Measurements from ENCODE around the gene EEF2K. TPM values are rescaled to one million over a fixed set of nuclear protein-coding genes. Genes with fewer than 3 reads are reported as not detected.

The EEF2K gene
- total RNA-seq, 2 experiments from 2014 or later = 10.1 to 13.2 TPM

- CTCF ChIA-PET = no interaction called here
- Histone ChIP-seq H3K9me3 (ENCODE audit: control insufficient read depth in 1 of 2, insufficient read depth in 1 of 2, low read length in 2 of 2) (no peaks in the 10 kb centered on the region), H3K27me3 (ENCODE audit: control insufficient read depth in 1 of 2, insufficient read depth in 2 of 2, low read length in 2 of 2) (no peaks in the 10 kb centered on the region), H3K4me3 (ENCODE audit: low read length) (no peak overlapping the region), H3K27ac (ENCODE audit: low read depth in 1 of 2, low read length in 2 of 2) (no peak overlapping the region), H3K36me3 (ENCODE audit: insufficient read depth, low read length) (peaks cover 5% of the 10 kb centered on the region), H3K4me1 (ENCODE audit: insufficient read depth, low read length) (peaks cover 2% of the 10 kb centered on the region)
- Mint-ChIP-seq H3K4me1 (ENCODE audit: low read depth) (peaks cover 19% of the 10 kb centered on the region), H3K9me3 (no peaks in the 10 kb centered on the region), H3K36me3 (ENCODE audit: low read depth) (peaks cover 22% of the 10 kb centered on the region), H3K27ac (no peak overlapping the region), H3K27me3 (no peaks in the 10 kb centered on the region), H3K4me3 (no peak overlapping the region)
- intact Hi-C loops (cut with DNase I, micrococcal nuclease) = no loop called here
- ATAC-seq (ENCODE audit: poor library complexity) = no peak
- no peak for DNase-seq
- no peak for TF ChIP-seq CTCF (IDR thresholded peaks at IDR 0.05)
- POLR2A ChIA-PET = no interaction called here
These were observed 7.7 kb downstream of the EEF2K start for GRCh38 chr16:22213801-22214200.

- H3K4me3 Mint-ChIP-seq = no peak overlapping the region
- peaks cover 22% of the 10 kb centered on the region for H3K36me3 Mint-ChIP-seq (ENCODE audit: low read depth)
- H3K4me1 Mint-ChIP-seq (ENCODE audit: low read depth) = peaks cover 16% of the 10 kb centered on the region
- no peaks in the 10 kb centered on the region for H3K9me3 Mint-ChIP-seq
- ChIA-PET CTCF (no interaction called here), POLR2A (no interaction called here)
- H3K27ac Mint-ChIP-seq = no peak overlapping the region
- Histone ChIP-seq H3K9me3 (ENCODE audit: control insufficient read depth in 1 of 2, insufficient read depth in 1 of 2, low read length in 2 of 2) (no peaks in the 10 kb centered on the region), H3K27ac (ENCODE audit: low read depth in 1 of 2, low read length in 2 of 2) (no peak overlapping the region), H3K27me3 (ENCODE audit: control insufficient read depth in 1 of 2, insufficient read depth in 2 of 2, low read length in 2 of 2) (no peaks in the 10 kb centered on the region), H3K4me1 (ENCODE audit: insufficient read depth, low read length) (no peaks in the 10 kb centered on the region), H3K4me3 (ENCODE audit: low read length) (no peak overlapping the region), H3K36me3 (ENCODE audit: insufficient read depth, low read length) (peaks cover 5% of the 10 kb centered on the region)
- no peak for DNase-seq
- intact Hi-C loops (cut with DNase I, micrococcal nuclease) = no loop called here
- H3K27me3 Mint-ChIP-seq = no peaks in the 10 kb centered on the region
- ATAC-seq (ENCODE audit: poor library complexity) = no peak
- TF ChIP-seq CTCF (IDR thresholded peaks at IDR 0.05) = no peak
These were observed 8.3 kb downstream of the EEF2K start for GRCh38 chr16:22214402-22214801.

GRCh38 chr16:22214889-22215288 lies 8.8 kb downstream of the EEF2K start:
- ATAC-seq (ENCODE audit: poor library complexity) (no peak), DNase-seq (no peak)
- ChIA-PET POLR2A (no interaction called here), CTCF (no interaction called here)
- Histone ChIP-seq H3K9me3 (ENCODE audit: control insufficient read depth in 1 of 2, insufficient read depth in 1 of 2, low read length in 2 of 2) (no peaks in the 10 kb centered on the region), H3K27ac (ENCODE audit: low read depth in 1 of 2, low read length in 2 of 2) (no peak overlapping the region), H3K27me3 (ENCODE audit: control insufficient read depth in 1 of 2, insufficient read depth in 2 of 2, low read length in 2 of 2) (no peaks in the 10 kb centered on the region), H3K4me3 (ENCODE audit: low read length) (no peak overlapping the region), H3K4me1 (ENCODE audit: insufficient read depth, low read length) (no peaks in the 10 kb centered on the region), H3K36me3 (ENCODE audit: insufficient read depth, low read length) (peaks cover 5% of the 10 kb centered on the region)
- Mint-ChIP-seq H3K27me3 (no peaks in the 10 kb centered on the region), H3K4me3 (no peak overlapping the region), H3K9me3 (no peaks in the 10 kb centered on the region), H3K36me3 (ENCODE audit: low read depth) (peaks cover 22% of the 10 kb centered on the region), H3K4me1 (ENCODE audit: low read depth) (peaks cover 14% of the 10 kb centered on the region), H3K27ac (no peak overlapping the region)
- TF ChIP-seq CTCF (IDR thresholded peaks at IDR 0.05) = no peak
- intact Hi-C loops (cut with DNase I, micrococcal nuclease) = no loop called here
